Smooth muscle cell (in vitro differentiated cells): ENCODE results near the gene DAD1. TPM values are rescaled to one million over a fixed set of nuclear protein-coding genes. Genes with fewer than 3 reads are reported as not detected.

Experiments used
- DNase-seq: peaks from one replicate; lab custom pipeline; 2025; ENCODE audit not compliant: unreplicated experiment; lab: John Stamatoyannopoulos, UW
- H2AFZ ChIP-seq: fragments of 200-600 bp; sonication (generic); 2 replicates; pipeline ENCODE4 v1.6.0; 2016; ENCODE audit warnings: antibody characterized with exemption, low read depth, mild to moderate bottlenecking
- H3F3A ChIP-seq: fragments of 200-600 bp; sonication (generic); 2 replicates; pipeline ENCODE4 v1.6.0; 2017; ENCODE audit warnings: antibody characterized with exemption, low read depth
- H3K27ac ChIP-seq: fragments of 200-600 bp; sonication (generic); 2 replicates; pipeline ENCODE4 v1.5.1; 2016; ENCODE audit warnings: low read depth, mild to moderate bottlenecking
- H3K27me3 ChIP-seq: fragments of 200-600 bp; sonication (generic); 2 replicates; pipeline ENCODE4 v1.6.1; 2016; ENCODE audit warnings: low read depth, mild to moderate bottlenecking
- H3K36me3 ChIP-seq: fragments of 200-600 bp; sonication (generic); 2 replicates; pipeline ENCODE4 v1.5.1; 2016; ENCODE audit warnings: low read depth
- H3K4me1 ChIP-seq: fragments of 200-600 bp; sonication (generic); 2 replicates; pipeline ENCODE4 v1.5.1; 2016; ENCODE audit warnings: low read depth
- H3K4me2 ChIP-seq: fragments of 200-600 bp; sonication (generic); 2 replicates; pipeline ENCODE4 v1.6.0; 2016; ENCODE audit warnings: mild to moderate bottlenecking
- H3K4me3 ChIP-seq: fragments of 200-600 bp; sonication (generic); 2 replicates; pipeline ENCODE4 v1.5.1; 2016; ENCODE audit warnings: mild to moderate bottlenecking
- H3K79me2 ChIP-seq: fragments of 200-600 bp; sonication (generic); 2 replicates; pipeline ENCODE4 v1.6.0; 2016; ENCODE audit warnings: low read depth, mild to moderate bottlenecking
- H3K9ac ChIP-seq: fragments of 200-600 bp; sonication (generic); 2 replicates; pipeline ENCODE4 v1.6.0; 2016; ENCODE audit warnings: low read depth
- H3K9me3 ChIP-seq: fragments of 200-600 bp; sonication (generic); replicated peaks from 2 replicates; pipeline ENCODE4 v1.5.1; 2016; ENCODE audit warnings: low read depth
- H4K20me1 ChIP-seq: fragments of 200-600 bp; sonication (generic); 2 replicates; pipeline ENCODE4 v1.6.0; 2016; ENCODE audit warnings: low read depth
- WGBS: methylation state at CpG from one replicate; pipeline ENCODE4 v1.1.7; 2016; ENCODE audit warnings: low lambda C conversion rate; 5-methylcytosine and 5-hydroxymethylcytosine counted together
- polyA plus RNA-seq: library from polyadenylated mRNA; unstranded; fragments of >200 nt; fragmentation: Nextera tagmentation; extraction: Ambion mirVana; gene quantifications from 2 replicates; pipeline ENCODE4 v1.2.1, GENCODE V29; 2016
- total RNA-seq: library from RNA; depleted of rRNA; stranded (reverse); fragments of >200 nt; gene quantifications from 2 replicates; pipeline ENCODE4 v1.2.3, GENCODE V29; 2014
- TF ChIP-seq, protein P1 (sequence below): fragments of 200-600 bp; sonication (generic); IDR thresholded peaks from 2 replicates; pipeline ENCODE4 v1.5.1; 2017; ENCODE audit warnings: borderline replicate concordance, mild to moderate bottlenecking, antibody characterized with exemption; ENCODE audit not compliant: insufficient read depth, poor library complexity, severe bottlenecking

The DAD1 gene
- total and polyA plus RNA-seq, 2 experiments from 2014 or later, result 533 to 571 TPM

DNA sequence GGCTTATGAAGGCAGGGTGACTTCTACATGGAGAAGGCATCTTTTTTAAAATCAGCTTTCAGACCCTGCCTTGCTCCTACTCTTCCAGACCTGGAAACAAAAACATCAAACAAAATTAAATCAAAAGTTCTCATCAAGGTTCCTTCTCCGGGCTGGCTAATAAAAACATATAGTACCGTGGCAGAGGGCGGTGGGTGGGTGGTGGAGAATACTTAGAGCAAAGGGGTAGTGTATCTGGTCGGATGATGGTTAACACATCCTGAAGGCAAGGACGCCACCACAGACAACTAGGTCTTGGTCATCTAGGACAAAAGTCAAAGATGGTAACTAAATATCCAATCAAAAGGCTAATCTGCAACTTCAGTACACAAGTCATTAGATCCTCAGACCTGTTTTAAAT, 1.8 kb downstream of the DAD1 start:
- H3K9ac ChIP-seq, result no peak overlapping the region
- no peaks in the 10 kb centered on the region for H3F3A ChIP-seq
- TF ChIP-seq, protein P1, sequence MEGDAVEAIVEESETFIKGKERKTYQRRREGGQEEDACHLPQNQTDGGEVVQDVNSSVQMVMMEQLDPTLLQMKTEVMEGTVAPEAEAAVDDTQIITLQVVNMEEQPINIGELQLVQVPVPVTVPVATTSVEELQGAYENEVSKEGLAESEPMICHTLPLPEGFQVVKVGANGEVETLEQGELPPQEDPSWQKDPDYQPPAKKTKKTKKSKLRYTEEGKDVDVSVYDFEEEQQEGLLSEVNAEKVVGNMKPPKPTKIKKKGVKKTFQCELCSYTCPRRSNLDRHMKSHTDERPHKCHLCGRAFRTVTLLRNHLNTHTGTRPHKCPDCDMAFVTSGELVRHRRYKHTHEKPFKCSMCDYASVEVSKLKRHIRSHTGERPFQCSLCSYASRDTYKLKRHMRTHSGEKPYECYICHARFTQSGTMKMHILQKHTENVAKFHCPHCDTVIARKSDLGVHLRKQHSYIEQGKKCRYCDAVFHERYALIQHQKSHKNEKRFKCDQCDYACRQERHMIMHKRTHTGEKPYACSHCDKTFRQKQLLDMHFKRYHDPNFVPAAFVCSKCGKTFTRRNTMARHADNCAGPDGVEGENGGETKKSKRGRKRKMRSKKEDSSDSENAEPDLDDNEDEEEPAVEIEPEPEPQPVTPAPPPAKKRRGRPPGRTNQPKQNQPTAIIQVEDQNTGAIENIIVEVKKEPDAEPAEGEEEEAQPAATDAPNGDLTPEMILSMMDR, result no peak
- H3K36me3 ChIP-seq, result no peaks in the 10 kb centered on the region
- peaks cover 11% of the 10 kb centered on the region for H3K4me1 ChIP-seq
- peaks cover 34% of the 10 kb centered on the region for H4K20me1 ChIP-seq
- no peak overlapping the region for H2AFZ ChIP-seq
- H3K9me3 ChIP-seq, result no peaks in the 10 kb centered on the region
- no peak overlapping the region for H3K4me3 ChIP-seq
- no peaks in the 10 kb centered on the region for H3K27me3 ChIP-seq
- H3K79me2 ChIP-seq, result peaks cover 67% of the 10 kb centered on the region
- DNase-seq, result no peak
- WGBS, result 97% methylated on average over 5 of the region's 5 CpGs
- peak overlapping the region; percentile 97 for H3K27ac ChIP-seq
- peak overlapping the region; percentile 98 for H3K4me2 ChIP-seq

DNA sequence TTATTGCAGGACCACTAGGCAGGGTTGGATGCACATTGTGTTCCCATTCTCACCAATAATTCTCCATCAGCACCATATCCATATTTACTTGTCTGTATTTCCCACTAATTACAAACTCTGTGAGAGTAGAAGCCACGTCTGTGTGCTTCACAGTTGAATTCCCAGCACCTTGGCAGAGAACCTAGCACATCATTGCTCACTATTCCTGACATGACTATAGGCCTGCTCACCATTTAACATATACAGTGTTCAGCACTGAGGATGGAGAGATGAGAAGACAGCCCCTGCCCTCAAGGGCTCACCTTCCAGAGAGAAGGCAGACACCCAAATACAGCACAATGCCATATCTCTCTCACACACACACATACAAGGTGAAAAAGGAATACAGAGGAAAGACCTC, 5.0 kb downstream of the DAD1 start:
- no peak for DNase-seq

DNA sequence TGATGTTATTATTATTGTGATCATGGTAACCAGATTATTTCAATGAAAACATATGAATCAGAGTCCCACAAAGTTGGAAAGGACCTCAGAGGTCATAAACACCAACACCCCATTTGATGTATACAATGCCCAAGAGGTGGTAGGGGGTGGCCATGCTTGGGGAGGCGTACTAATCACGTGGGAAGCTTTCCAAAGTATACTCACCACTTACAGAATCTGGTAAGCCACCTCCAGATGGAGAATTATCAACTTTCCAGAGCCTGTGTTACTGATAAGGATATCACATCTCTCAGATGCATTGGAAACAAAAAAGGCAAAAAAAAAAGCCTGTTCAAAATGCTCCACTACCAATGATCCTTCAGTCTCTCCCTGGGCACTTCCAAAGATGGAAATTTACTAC, 8.4 kb downstream of the DAD1 start:
- Histone ChIP-seq H3K4me3 (no peak overlapping the region), H4K20me1 (peaks cover 93% of the 10 kb centered on the region), H3K9ac (no peak overlapping the region), H3F3A (no peaks in the 10 kb centered on the region), H3K27ac (no peak overlapping the region), H2AFZ (no peak overlapping the region), H3K27me3 (no peaks in the 10 kb centered on the region), H3K9me3 (no peaks in the 10 kb centered on the region), H3K36me3 (no peaks in the 10 kb centered on the region), H3K79me2 (peaks cover 96% of the 10 kb centered on the region), H3K4me2 (no peak overlapping the region), H3K4me1 (no peaks in the 10 kb centered on the region)
- TF ChIP-seq, protein P1, result no peak
- no peak for DNase-seq
- 61% methylated on average over 2 of the region's 2 CpGs for WGBS

More for the DNA sequence above, 5.0 kb downstream of the DAD1 start:
- no peak overlapping the region for H3K4me2 ChIP-seq
- no peak overlapping the region for H2AFZ ChIP-seq
- H3K27me3 ChIP-seq, result no peaks in the 10 kb centered on the region
- no peak overlapping the region for H3K27ac ChIP-seq
- H3F3A ChIP-seq, result no peaks in the 10 kb centered on the region
- H3K36me3 ChIP-seq, result no peaks in the 10 kb centered on the region
- 96% methylated on average over 1 of the region's 1 CpG for WGBS
- no peaks in the 10 kb centered on the region for H3K9me3 ChIP-seq
- TF ChIP-seq, protein P1, result no peak
- H3K9ac ChIP-seq, result no peak overlapping the region
- H3K79me2 ChIP-seq, result peaks cover 96% of the 10 kb centered on the region
- no peak overlapping the region for H3K4me3 ChIP-seq
- peaks cover 62% of the 10 kb centered on the region for H4K20me1 ChIP-seq
- H3K4me1 ChIP-seq, result peaks cover 11% of the 10 kb centered on the region

DNA sequence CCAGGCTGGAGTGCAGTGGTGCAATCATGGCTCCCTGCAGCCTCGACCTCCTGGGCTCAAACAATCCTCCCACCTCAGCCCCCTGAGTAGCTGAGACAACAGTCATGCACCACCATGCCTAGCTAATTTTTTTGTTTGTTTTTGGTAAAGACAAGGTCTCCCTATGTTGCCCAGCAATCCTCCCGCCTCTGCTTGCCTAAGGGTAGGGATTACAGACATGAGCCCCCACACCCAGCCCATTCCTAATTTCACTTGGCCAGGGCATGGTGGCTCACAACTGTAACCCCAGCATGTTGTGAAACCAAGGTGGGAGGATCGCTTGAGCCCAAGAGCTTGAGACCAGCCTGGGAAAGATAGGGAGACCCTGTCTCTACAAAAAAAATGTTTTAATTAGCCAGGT, 9.1 kb downstream of the DAD1 start:
- WGBS, result 83% methylated on average over 3 of the region's 3 CpGs
- Histone ChIP-seq H3K4me3 (no peak overlapping the region), H3K36me3 (peaks cover 2% of the 10 kb centered on the region), H3K4me2 (no peak overlapping the region), H3K27ac (no peak overlapping the region), H4K20me1 (peaks cover 93% of the 10 kb centered on the region), H3K4me1 (no peaks in the 10 kb centered on the region), H3K9ac (no peak overlapping the region), H3F3A (peaks cover 1% of the 10 kb centered on the region), H3K27me3 (no peaks in the 10 kb centered on the region), H3K9me3 (no peaks in the 10 kb centered on the region), H2AFZ (no peak overlapping the region), H3K79me2 (peaks cover 96% of the 10 kb centered on the region)
- DNase-seq, result no peak
- TF ChIP-seq, protein P1, result no peak
